Measurements from ENCODE around the gene SLC41A1.

Gene SLC41A1

GRCh38 chr1:205804605-205805004 lies 8.4 kb downstream of the SLC41A1 start:
- Histone ChIP-seq H3K4me3 (ENCODE audit: low read length) (no peak overlapping the region), H3K9ac (ENCODE audit: low read length) (no peak overlapping the region), H3K36me3 (replicated peaks; ENCODE audit: insufficient read depth, low read length) (no peaks in the 10 kb centered on the region), H2AFZ (ENCODE audit: low read length) (no peak overlapping the region), H4K20me1 (ENCODE audit: insufficient read depth, low read length) (no peaks in the 10 kb centered on the region), H3K4me1 (ENCODE audit: low read length) (no peaks in the 10 kb centered on the region), H3K9me2 (replicated peaks; ENCODE audit: insufficient read depth, low read length) (no peaks in the 10 kb centered on the region), H3K27ac (ENCODE audit: low read length) (no peak overlapping the region), H3K9me3 (replicated peaks; ENCODE audit: insufficient read depth, low read length) (no peaks in the 10 kb centered on the region), H3F3A (ENCODE audit: insufficient read depth, low read length) (no peaks in the 10 kb centered on the region), H3K4me2 (ENCODE audit: low read depth, low read length) (no peak overlapping the region), H3K79me2 (ENCODE audit: low read length) (no peaks in the 10 kb centered on the region), H3K27me3 (replicated peaks; ENCODE audit: insufficient read depth, low read length) (no peaks in the 10 kb centered on the region)
- TF ChIP-seq EZH2 (optimal IDR thresholded peaks at IDR 0.05; ENCODE audit: low read depth, low read length) = no peak
- TF ChIP-seq, protein P1, sequence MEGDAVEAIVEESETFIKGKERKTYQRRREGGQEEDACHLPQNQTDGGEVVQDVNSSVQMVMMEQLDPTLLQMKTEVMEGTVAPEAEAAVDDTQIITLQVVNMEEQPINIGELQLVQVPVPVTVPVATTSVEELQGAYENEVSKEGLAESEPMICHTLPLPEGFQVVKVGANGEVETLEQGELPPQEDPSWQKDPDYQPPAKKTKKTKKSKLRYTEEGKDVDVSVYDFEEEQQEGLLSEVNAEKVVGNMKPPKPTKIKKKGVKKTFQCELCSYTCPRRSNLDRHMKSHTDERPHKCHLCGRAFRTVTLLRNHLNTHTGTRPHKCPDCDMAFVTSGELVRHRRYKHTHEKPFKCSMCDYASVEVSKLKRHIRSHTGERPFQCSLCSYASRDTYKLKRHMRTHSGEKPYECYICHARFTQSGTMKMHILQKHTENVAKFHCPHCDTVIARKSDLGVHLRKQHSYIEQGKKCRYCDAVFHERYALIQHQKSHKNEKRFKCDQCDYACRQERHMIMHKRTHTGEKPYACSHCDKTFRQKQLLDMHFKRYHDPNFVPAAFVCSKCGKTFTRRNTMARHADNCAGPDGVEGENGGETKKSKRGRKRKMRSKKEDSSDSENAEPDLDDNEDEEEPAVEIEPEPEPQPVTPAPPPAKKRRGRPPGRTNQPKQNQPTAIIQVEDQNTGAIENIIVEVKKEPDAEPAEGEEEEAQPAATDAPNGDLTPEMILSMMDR (IDR thresholded peaks at IDR 0.05; ENCODE audit: low read length) = no peak
- no peak for TF ChIP-seq EZH2phosphoT487 (IDR thresholded peaks at IDR 0.05; ENCODE audit: low read length)
- DNase-seq = no peak

DNA sequence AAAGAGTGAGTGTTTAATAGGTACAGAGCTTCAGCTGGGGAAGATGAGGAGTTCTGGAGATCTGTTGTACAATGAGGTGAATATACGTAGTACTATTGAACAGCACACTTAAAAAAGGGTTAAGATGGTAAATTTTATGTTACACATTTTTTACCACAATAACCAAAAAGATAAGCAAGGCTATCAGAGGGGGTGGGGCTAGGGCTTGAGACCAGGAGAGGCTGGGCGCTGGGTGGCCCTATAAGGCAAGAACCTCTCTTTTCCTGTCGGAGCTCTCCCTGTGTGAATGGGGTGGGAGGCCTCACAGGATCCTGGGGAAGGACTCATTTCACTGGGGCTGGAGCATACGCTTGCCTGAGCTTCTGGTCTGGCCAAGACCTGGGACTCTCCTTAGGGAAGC lies 9.0 kb downstream of the SLC41A1 start:
- Histone ChIP-seq H3K79me2 (ENCODE audit: low read length) (no peaks in the 10 kb centered on the region), H3K36me3 (replicated peaks; ENCODE audit: insufficient read depth, low read length) (no peaks in the 10 kb centered on the region)

DNA sequence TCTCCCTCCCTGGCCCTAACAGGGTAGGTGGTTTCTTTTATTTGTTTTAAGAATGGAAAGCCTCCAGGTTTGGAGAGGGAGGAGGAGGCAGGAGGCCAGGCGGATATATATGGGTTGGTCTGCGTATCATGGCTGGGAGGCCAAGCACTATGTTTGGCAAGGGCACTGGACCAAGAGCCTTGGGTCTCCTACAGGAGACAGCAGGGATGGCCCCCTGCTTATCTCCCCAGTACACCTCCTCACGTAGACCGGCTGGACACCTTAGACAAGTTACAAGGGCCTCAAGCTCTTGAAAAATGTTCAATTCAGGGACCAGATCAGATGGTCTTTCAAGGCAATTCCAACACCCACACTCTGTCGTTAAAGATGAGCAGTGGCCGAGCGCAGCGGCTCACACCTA lies 10.9 kb downstream of the SLC41A1 start:
- Histone ChIP-seq H3K4me2 (ENCODE audit: low read depth, low read length) (no peak overlapping the region), H3K9ac (ENCODE audit: low read length) (no peak overlapping the region)

More for the DNA sequence above, 9.0 kb downstream of the SLC41A1 start:
- Histone ChIP-seq H3K9ac (ENCODE audit: low read length) (no peak overlapping the region), H3K9me3 (replicated peaks; ENCODE audit: insufficient read depth, low read length) (no peaks in the 10 kb centered on the region), H4K20me1 (ENCODE audit: insufficient read depth, low read length) (no peaks in the 10 kb centered on the region), H3K4me3 (ENCODE audit: low read length) (no peak overlapping the region), H3K9me2 (replicated peaks; ENCODE audit: insufficient read depth, low read length) (no peaks in the 10 kb centered on the region), H3K4me1 (ENCODE audit: low read length) (no peaks in the 10 kb centered on the region), H3F3A (ENCODE audit: insufficient read depth, low read length) (no peaks in the 10 kb centered on the region), H3K4me2 (ENCODE audit: low read depth, low read length) (no peak overlapping the region), H2AFZ (ENCODE audit: low read length) (no peak overlapping the region), H3K27me3 (replicated peaks; ENCODE audit: insufficient read depth, low read length) (no peaks in the 10 kb centered on the region), H3K27ac (ENCODE audit: low read length) (no peak overlapping the region)
- TF ChIP-seq EZH2phosphoT487 (IDR thresholded peaks at IDR 0.05; ENCODE audit: low read length) (no peak), EZH2 (optimal IDR thresholded peaks at IDR 0.05; ENCODE audit: low read depth, low read length) (no peak)
- TF ChIP-seq, protein P1 (IDR thresholded peaks at IDR 0.05; ENCODE audit: low read length) = no peak
- no peak for DNase-seq

More for the DNA sequence above, 10.9 kb downstream of the SLC41A1 start:
- Histone ChIP-seq H3K79me2 (ENCODE audit: low read length) (no peaks in the 10 kb centered on the region), H3K4me1 (ENCODE audit: low read length) (no peaks in the 10 kb centered on the region), H3K36me3 (replicated peaks; ENCODE audit: insufficient read depth, low read length) (no peaks in the 10 kb centered on the region), H3K4me3 (ENCODE audit: low read length) (no peak overlapping the region), H3K27me3 (replicated peaks; ENCODE audit: insufficient read depth, low read length) (no peaks in the 10 kb centered on the region), H3K9me2 (replicated peaks; ENCODE audit: insufficient read depth, low read length) (no peaks in the 10 kb centered on the region), H2AFZ (ENCODE audit: low read length) (no peak overlapping the region), H3K9me3 (replicated peaks; ENCODE audit: insufficient read depth, low read length) (no peaks in the 10 kb centered on the region), H3F3A (ENCODE audit: insufficient read depth, low read length) (no peaks in the 10 kb centered on the region), H3K27ac (ENCODE audit: low read length) (no peak overlapping the region), H4K20me1 (ENCODE audit: insufficient read depth, low read length) (no peaks in the 10 kb centered on the region)
- TF ChIP-seq, protein P1 (IDR thresholded peaks at IDR 0.05; ENCODE audit: low read length) = no peak
- TF ChIP-seq EZH2 (optimal IDR thresholded peaks at IDR 0.05; ENCODE audit: low read depth, low read length) (no peak), EZH2phosphoT487 (IDR thresholded peaks at IDR 0.05; ENCODE audit: low read length) (no peak)
- no peak for DNase-seq
